Prostate gland (tissue), 2 donors: ENCODE measurements around the gene MSX1.

Source experiments
- POLR2A ChIP-seq: fragments of 450-650 bp; IDR thresholded peaks from one replicate; pipeline ENCODE4 v1.6.1; 2016; ENCODE audit warnings: antibody characterized with exemption, mild to moderate bottlenecking
- TF ChIP-seq, protein P1 (sequence below), 4 experiments: fragments of 200-600 bp in 2 of 4; fragments of 450-650 bp in 2 of 4; sonication (generic) in 2 of 4; IDR thresholded peaks; 1 replicate in 3 of 4; 2 replicates in 1 of 4; pipeline ENCODE4 v1.5.1; 2016 to 2019; ENCODE audit warnings: antibody characterized with exemption in 4 of 4, mild to moderate bottlenecking in 2 of 4, moderate library complexity in 2 of 4

DNA sequence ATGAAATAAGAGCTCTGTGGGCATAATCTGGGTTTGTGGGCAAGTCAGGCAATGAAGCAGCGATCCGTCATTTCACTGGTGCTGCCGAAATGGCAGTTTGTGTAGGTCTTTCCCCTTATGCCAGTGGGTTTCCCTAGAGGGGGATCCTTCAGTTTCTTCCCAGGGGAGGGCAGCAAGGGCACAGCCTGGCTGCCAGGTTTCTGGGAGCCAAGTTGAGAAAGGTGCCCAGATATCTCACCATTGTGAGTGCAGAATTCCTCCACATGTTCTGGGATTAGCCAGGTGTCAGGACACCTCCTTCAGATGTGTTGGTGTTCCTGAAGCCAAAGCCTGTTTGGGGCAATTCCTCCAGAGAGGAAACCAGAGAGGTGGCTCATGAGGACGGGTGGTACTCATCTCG, 28.0 kb downstream of the MSX1 start:
- TF ChIP-seq, protein P1, sequence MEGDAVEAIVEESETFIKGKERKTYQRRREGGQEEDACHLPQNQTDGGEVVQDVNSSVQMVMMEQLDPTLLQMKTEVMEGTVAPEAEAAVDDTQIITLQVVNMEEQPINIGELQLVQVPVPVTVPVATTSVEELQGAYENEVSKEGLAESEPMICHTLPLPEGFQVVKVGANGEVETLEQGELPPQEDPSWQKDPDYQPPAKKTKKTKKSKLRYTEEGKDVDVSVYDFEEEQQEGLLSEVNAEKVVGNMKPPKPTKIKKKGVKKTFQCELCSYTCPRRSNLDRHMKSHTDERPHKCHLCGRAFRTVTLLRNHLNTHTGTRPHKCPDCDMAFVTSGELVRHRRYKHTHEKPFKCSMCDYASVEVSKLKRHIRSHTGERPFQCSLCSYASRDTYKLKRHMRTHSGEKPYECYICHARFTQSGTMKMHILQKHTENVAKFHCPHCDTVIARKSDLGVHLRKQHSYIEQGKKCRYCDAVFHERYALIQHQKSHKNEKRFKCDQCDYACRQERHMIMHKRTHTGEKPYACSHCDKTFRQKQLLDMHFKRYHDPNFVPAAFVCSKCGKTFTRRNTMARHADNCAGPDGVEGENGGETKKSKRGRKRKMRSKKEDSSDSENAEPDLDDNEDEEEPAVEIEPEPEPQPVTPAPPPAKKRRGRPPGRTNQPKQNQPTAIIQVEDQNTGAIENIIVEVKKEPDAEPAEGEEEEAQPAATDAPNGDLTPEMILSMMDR (IDR thresholded peaks at IDR 0.05), result no peak
- no peak for TF ChIP-seq POLR2A
